A549 (cell line): ENCODE data around the gene MAP4K4. TPM values are rescaled to one million over a fixed set of nuclear protein-coding genes. Genes with fewer than 3 reads are reported as not detected.

Experiments
- ATAC-seq, 2 experiments: fragments of 200-7000 bp in 1 of 2; fragments of >200 bp in 1 of 2; cut with Nextera tagmentation in 1 of 2; cut with Tn5 transposase in 1 of 2; 3 replicates each; pipeline versions ENCODE4 v1.8.0 to v1.9.1; 2018 to 2020; ENCODE audit warnings: mild to moderate bottlenecking in 1 of 2, moderate library complexity in 1 of 2
- CTCF ChIA-PET: fragments of 300-600 bp; sonication (Branson Sonifier 250); formaldehyde crosslinking; extraction: SDS; loops from one replicate; lab custom pipeline; 2021; ENCODE audit warnings: antibody characterized with exemption, inconsistent platforms; lab: Yijun Ruan, JAX
- POLR2A ChIA-PET: fragments of 350-600 bp; formaldehyde crosslinking; extraction: SDS; loops from one replicate; lab custom pipeline; 2021; ENCODE audit warnings: antibody characterized with exemption, inconsistent platforms; lab: Yijun Ruan, JAX
- DNase-seq, 2 experiments: peaks; one replicate each; pipeline versions ENCODE4 v3.0.0 to v3.0.0-alpha.2; 2011 to 2016; ENCODE audit warnings: low read depth in 1 of 2, low spot score in 1 of 2
- FAIRE-seq: peaks from 2 replicates; lab custom pipeline; 2011; peaks lifted over from hg19 to GRCh38; lab: Jason Lieb, UNC
- H3K27ac ChIP-seq, 2 experiments: fragments of >200 bp; sonication (Bioruptor Twin); formaldehyde crosslinking; 3 replicates each; pipeline ENCODE4 v1.5.1; 2016 to 2017
- H3K4me1 ChIP-seq: fragments of >200 bp; sonication (Bioruptor Twin); formaldehyde crosslinking; 3 replicates; pipeline ENCODE4 v1.6.1; 2016
- H3K4me2 ChIP-seq: fragments of >200 bp; sonication (Bioruptor Twin); formaldehyde crosslinking; 3 replicates; pipeline ENCODE4 v1.6.1; 2016
- H3K4me3 ChIP-seq: fragments of >200 bp; sonication (Bioruptor Twin); formaldehyde crosslinking; 3 replicates; pipeline ENCODE4 v1.5.1; 2016
- H3K9me3 ChIP-seq: fragments of >200 bp; sonication (Bioruptor Twin); formaldehyde crosslinking; 3 replicates; pipeline ENCODE4 v1.6.1; 2016
- BHLHE40 ChIP-seq: IDR thresholded peaks from 2 replicates; pipeline ENCODE4 v1.6.1; 2012; ENCODE audit warnings: low read depth, low read length, inconsistent platforms
- EHMT2 ChIP-seq: fragments of 200-600 bp; sonication (generic); IDR thresholded peaks from 2 replicates; pipeline ENCODE4 v1.6.1; 2016; ENCODE audit warnings: antibody characterized with exemption, low read depth, mild to moderate bottlenecking, moderate library complexity
- EP300 ChIP-seq, 2 experiments: fragments of >200 bp; sonication (Bioruptor Twin); formaldehyde crosslinking; IDR thresholded peaks; 2 replicates in 1 of 2; 3 replicates in 1 of 2; pipeline ENCODE4 v1.6.1; 2016 to 2017
- FOXS1 ChIP-seq: fragments of 250-450 bp; sonication (Bioruptor Pico); IDR thresholded peaks from 2 replicates; pipeline ENCODE4 v1.5.0; 2020; ENCODE audit warnings: mild to moderate bottlenecking, moderate library complexity
- HEYL ChIP-seq: fragments of 250-450 bp; sonication (Bioruptor Pico); IDR thresholded peaks from 2 replicates; pipeline ENCODE4 v1.8.0; 2021; ENCODE audit warnings: mild to moderate bottlenecking, moderate library complexity
- HOXB13 ChIP-seq: fragments of 250-450 bp; sonication (Bioruptor Pico); IDR thresholded peaks from 2 replicates; pipeline ENCODE4 v1.5.0; 2020; ENCODE audit warnings: low read depth, mild to moderate bottlenecking, moderate library complexity
- JUN ChIP-seq, 2 experiments: fragments of >200 bp; sonication (Bioruptor Twin); formaldehyde crosslinking; IDR thresholded peaks; 2 replicates in 1 of 2; 3 replicates in 1 of 2; pipeline ENCODE4 v1.6.1; 2016 to 2017
- KDM1A ChIP-seq: fragments of 200-600 bp; sonication (generic); IDR thresholded peaks from 2 replicates; pipeline ENCODE4 v1.6.1; 2016; ENCODE audit warnings: low read depth, mild to moderate bottlenecking
- MAZ ChIP-seq: fragments of 150-350 bp; IDR thresholded peaks from 2 replicates; pipeline ENCODE4 v1.6.1; 2014; ENCODE audit warnings: antibody characterized with exemption, low read depth, low read length, borderline replicate concordance
- NPAS2 ChIP-seq: fragments of 250-450 bp; sonication (Bioruptor Pico); IDR thresholded peaks from 2 replicates; pipeline ENCODE4 v1.8.0; 2022; ENCODE audit warnings: mild to moderate bottlenecking, moderate library complexity, borderline replicate concordance
- POLR2AphosphoS2 ChIP-seq: conservative IDR thresholded peaks from 2 replicates; pipeline ENCODE4 v1.6.1; 2012; ENCODE audit warnings: low read length, improper control_type of control experiment, inconsistent platforms
- RAD21 ChIP-seq, 2 experiments: fragments of >200 bp in 1 of 2; sonication (Bioruptor Twin) in 1 of 2; formaldehyde crosslinking in 1 of 2; IDR thresholded peaks in 1 of 2; conservative IDR thresholded peaks in 1 of 2; 2 replicates in 1 of 2; 3 replicates in 1 of 2; pipeline ENCODE4 v1.6.1; 2012 to 2018; ENCODE audit warnings: inconsistent platforms in 1 of 2
- RARB ChIP-seq: fragments of 250-450 bp; sonication (Bioruptor Pico); IDR thresholded peaks from 2 replicates; pipeline ENCODE4 v1.8.0; 2021; ENCODE audit warnings: mild to moderate bottlenecking, moderate library complexity
- SMC3 ChIP-seq: fragments of >200 bp; sonication (Bioruptor Twin); formaldehyde crosslinking; IDR thresholded peaks from 3 replicates; pipeline ENCODE4 v1.6.1; 2018; ENCODE audit warnings: inconsistent platforms
- SREBF2 ChIP-seq: fragments of 450-650 bp; IDR thresholded peaks from 2 replicates; pipeline ENCODE4 v1.6.1; 2014; ENCODE audit warnings: mild to moderate bottlenecking, moderate library complexity
- TFCP2L1 ChIP-seq: fragments of 250-450 bp; sonication (Bioruptor Pico); IDR thresholded peaks from 2 replicates; pipeline ENCODE4 v1.5.0; 2021; ENCODE audit warnings: mild to moderate bottlenecking
- ZNF302 ChIP-seq: fragments of 250-450 bp; sonication (Bioruptor Pico); IDR thresholded peaks from 2 replicates; pipeline ENCODE4 v1.9.0; 2021; ENCODE audit warnings: inconsistent platforms, mild to moderate bottlenecking, moderate library complexity
- WGBS: methylation state at CpG from one replicate; pipeline ENCODE4 v1.1.6; 2017; ENCODE audit errors: missing lambda C conversion rate; 5-methylcytosine and 5-hydroxymethylcytosine counted together
- polyA plus RNA-seq, 4 experiments: library from polyadenylated mRNA; depleted of rRNA in 3 of 4; stranded (reverse); fragments of >200 nt; fragmentation: RNase III in 1 of 4; extraction: RNeasy Plus Mini Kit Qiagen cat#74134 plus additional on column Dnase treatment in 1 of 4; gene quantifications; 2 replicates in 3 of 4; 3 replicates in 1 of 4; pipeline ENCODE4 v1.2.3, GENCODE V29; 2011 to 2017
- TF ChIP-seq, protein P1 (sequence below): IDR thresholded peaks from 2 replicates; pipeline ENCODE4 v1.6.1; 2012
- TF ChIP-seq, protein P2 (sequence below): IDR thresholded peaks from 2 replicates; pipeline ENCODE4 v1.6.1; 2012
- TF ChIP-seq, protein P3 (sequence below): fragments of 150-350 bp; IDR thresholded peaks from 2 replicates; pipeline ENCODE4 v1.6.1; 2014; ENCODE audit warnings: low read depth, mild to moderate bottlenecking, low read length
- TF ChIP-seq, protein P4 (sequence below): fragments of >200 bp; sonication (Bioruptor Twin); formaldehyde crosslinking; IDR thresholded peaks from 3 replicates; pipeline ENCODE4 v1.5.1; 2016

Gene MAP4K4
- polyA plus RNA-seq, 2 of the 4 experiments (the other 2 are of a cell fraction): 61.9 to 82.2 TPM

DNA sequence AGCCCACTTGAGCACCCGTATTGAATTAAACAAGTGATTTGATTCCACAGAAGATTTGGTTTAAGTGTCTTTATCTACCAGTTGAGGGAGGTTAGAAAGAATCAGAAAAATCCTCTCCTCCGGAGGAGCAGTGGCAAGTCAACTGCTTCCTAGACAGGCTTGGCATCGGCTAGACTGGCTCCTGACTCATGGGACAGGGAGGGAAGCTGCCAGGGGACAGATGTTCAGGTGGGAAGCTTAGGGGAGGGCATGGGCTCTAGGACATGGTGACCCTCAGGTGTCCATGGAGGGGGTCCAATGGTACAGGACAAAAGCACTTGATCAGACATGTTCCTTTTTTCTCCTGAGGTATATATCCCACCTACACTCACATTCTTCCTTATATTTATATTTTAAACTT is 175.0 kb downstream of the MAP4K4 start (continued):
- TF ChIP-seq, protein P1, sequence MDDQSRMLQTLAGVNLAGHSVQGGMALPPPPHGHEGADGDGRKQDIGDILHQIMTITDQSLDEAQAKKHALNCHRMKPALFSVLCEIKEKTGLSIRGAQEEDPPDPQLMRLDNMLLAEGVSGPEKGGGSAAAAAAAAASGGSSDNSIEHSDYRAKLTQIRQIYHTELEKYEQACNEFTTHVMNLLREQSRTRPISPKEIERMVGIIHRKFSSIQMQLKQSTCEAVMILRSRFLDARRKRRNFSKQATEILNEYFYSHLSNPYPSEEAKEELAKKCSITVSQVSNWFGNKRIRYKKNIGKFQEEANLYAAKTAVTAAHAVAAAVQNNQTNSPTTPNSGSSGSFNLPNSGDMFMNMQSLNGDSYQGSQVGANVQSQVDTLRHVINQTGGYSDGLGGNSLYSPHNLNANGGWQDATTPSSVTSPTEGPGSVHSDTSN: no peak
- no peak for TF ChIP-seq ZNF302
- no peak for TF ChIP-seq SMC3
- TF ChIP-seq EHMT2: no peak
- no peak for TF ChIP-seq NPAS2 (CRISPR knock-in tag)
- no peak for TF ChIP-seq POLR2AphosphoS2
- no peak for TF ChIP-seq KDM1A
- TF ChIP-seq, protein P2, sequence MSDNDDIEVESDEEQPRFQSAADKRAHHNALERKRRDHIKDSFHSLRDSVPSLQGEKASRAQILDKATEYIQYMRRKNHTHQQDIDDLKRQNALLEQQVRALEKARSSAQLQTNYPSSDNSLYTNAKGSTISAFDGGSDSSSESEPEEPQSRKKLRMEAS: no peak
- no peak for TF ChIP-seq JUN (IDR thresholded peaks at IDR 0.05)
- no peak for TF ChIP-seq TFCP2L1
- TF ChIP-seq, all 56 proteins: peak for 0

DNA sequence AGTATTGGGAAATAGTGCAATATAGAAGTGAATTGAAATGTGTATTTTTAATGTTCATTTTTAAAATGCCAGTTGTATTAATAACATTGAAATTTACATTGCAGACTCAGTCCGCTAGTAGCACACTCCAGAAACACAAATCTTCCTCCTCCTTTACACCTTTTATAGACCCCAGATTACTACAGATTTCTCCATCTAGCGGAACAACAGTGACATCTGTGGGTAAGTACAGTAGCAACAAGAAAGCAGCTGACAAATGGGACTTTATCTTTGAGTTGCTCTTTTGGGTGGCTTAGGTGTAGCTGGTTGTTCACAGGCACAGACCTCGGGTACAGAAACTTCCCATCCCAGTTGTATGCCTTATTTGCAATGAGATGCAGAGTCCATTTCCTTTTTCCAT is 176.0 kb downstream of the MAP4K4 start:
- ATAC-seq (peak in 1 of 2 experiments; percentile 59; a peak in 3 of 6 replicates), DNase-seq (peak; percentile 7 to 28), FAIRE-seq (no peak)
- TF ChIP-seq RAD21 (conservative IDR thresholded peaks at IDR 0.05 in 1 of 2, IDR thresholded peaks at IDR 0.05 in 1 of 2) (peak; percentile 62 to 66), EP300 (IDR thresholded peaks at IDR 0.05) (no peak), SREBF2 (no peak), HEYL (CRISPR knock-in tag) (no peak), SMC3 (peak; percentile 47; the same call in 2 of the 3 replicates), BHLHE40 (no peak)
- TF ChIP-seq, protein P3, sequence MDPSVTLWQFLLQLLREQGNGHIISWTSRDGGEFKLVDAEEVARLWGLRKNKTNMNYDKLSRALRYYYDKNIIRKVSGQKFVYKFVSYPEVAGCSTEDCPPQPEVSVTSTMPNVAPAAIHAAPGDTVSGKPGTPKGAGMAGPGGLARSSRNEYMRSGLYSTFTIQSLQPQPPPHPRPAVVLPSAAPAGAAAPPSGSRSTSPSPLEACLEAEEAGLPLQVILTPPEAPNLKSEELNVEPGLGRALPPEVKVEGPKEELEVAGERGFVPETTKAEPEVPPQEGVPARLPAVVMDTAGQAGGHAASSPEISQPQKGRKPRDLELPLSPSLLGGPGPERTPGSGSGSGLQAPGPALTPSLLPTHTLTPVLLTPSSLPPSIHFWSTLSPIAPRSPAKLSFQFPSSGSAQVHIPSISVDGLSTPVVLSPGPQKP: no peak
- TF ChIP-seq, protein P4, sequence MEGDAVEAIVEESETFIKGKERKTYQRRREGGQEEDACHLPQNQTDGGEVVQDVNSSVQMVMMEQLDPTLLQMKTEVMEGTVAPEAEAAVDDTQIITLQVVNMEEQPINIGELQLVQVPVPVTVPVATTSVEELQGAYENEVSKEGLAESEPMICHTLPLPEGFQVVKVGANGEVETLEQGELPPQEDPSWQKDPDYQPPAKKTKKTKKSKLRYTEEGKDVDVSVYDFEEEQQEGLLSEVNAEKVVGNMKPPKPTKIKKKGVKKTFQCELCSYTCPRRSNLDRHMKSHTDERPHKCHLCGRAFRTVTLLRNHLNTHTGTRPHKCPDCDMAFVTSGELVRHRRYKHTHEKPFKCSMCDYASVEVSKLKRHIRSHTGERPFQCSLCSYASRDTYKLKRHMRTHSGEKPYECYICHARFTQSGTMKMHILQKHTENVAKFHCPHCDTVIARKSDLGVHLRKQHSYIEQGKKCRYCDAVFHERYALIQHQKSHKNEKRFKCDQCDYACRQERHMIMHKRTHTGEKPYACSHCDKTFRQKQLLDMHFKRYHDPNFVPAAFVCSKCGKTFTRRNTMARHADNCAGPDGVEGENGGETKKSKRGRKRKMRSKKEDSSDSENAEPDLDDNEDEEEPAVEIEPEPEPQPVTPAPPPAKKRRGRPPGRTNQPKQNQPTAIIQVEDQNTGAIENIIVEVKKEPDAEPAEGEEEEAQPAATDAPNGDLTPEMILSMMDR: peak; percentile 45
- Histone ChIP-seq H3K27ac (no peak overlapping the region), H3K9me3 (no peaks in the 10 kb centered on the region), H3K4me1 (no peaks in the 10 kb centered on the region), H3K4me2 (no peak overlapping the region), H3K4me3 (no peak overlapping the region)
- CTCF ChIA-PET: interaction anchor here (0.6 to 3.5 kb wide), 13 partner anchors 9 to 899 kb away, joined by 3 to 14 read pairs (median 4); no protein-coding TSS in a partner anchor
- 89% methylated on average over 3 of the region's 3 CpGs for WGBS
- POLR2A ChIA-PET: no interaction called here

DNA sequence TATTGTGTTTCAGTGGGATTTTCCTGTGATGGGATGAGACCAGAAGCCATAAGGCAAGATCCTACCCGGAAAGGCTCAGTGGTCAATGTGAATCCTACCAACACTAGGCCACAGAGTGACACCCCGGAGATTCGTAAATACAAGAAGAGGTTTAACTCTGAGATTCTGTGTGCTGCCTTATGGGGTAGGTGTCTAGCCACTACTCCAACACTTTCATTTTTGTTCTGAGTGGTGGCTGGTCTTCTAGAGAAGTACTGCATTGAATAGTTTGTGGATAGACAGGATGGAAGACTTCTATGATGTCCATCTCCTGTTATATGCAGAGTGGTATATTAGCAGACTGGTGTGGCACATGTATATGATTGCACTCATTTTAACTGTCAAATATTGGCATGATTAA is 176.6 kb downstream of the MAP4K4 start:
- ChIA-PET CTCF (interaction anchor here (0.6 to 3.5 kb wide), 9 partner anchors 9 to 899 kb away, joined by 3 to 14 read pairs (median 5); no protein-coding TSS in a partner anchor), POLR2A (no interaction called here)
- no peak for TF ChIP-seq ZNF302
- no peak for TF ChIP-seq RARB
- TF ChIP-seq MAZ: no peak
- no peak for TF ChIP-seq TFCP2L1
- no peak for TF ChIP-seq HOXB13 (CRISPR knock-in tag)
- no peak for TF ChIP-seq FOXS1 (CRISPR knock-in tag)
- Histone ChIP-seq H3K4me3 (no peak overlapping the region), H3K27ac (no peak overlapping the region), H3K9me3 (no peaks in the 10 kb centered on the region), H3K4me1 (no peaks in the 10 kb centered on the region), H3K4me2 (no peak overlapping the region)
- 95% methylated on average over 3 of the region's 3 CpGs for WGBS
- FAIRE-seq (no peak), ATAC-seq (no peak), DNase-seq (no peak)
